NCI-H2227 (cell line): ENCODE measurements around the gene TNIK.
"Not testable (repeated sequence)": the region's sequence is repeated elsewhere in the genome, so short reads cannot be mapped to it uniquely, and the experiment has no call there.

Source experiments
- DNase-seq: peaks from one replicate; lab custom pipeline; 2025; ENCODE audit not compliant: unreplicated experiment; lab: John Stamatoyannopoulos, UW

Gene TNIK

GRCh38 chr3:171470714-171471227 lies 10.6 kb upstream of the TNIK start:
- DNase-seq = no peak

DNA sequence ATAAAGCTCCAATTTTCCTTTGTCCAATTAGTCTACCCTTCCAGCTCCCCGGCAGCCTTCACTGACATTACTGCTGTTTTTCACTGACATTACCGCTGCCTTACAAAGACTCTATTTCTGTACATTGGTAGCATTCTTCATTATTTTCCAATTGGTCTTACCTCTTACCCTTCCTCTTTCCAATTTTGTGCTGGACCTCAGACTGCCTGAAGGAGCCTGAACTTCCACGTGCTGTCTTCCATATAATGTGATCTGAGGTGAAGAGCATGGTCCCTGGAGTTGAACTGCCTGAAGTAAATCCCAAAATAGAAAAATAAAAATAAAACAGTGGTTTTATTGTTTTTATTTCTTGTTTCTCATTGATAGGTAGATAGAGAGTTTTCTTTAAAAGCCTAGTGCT lies 9.2 kb upstream of the TNIK start:
- DNase-seq = no peak

GRCh38 chr3:171468296-171468906 lies 8.2 kb upstream of the TNIK start:
- DNase-seq = no peak

- no peak for DNase-seq
These were observed 5.6 kb upstream of the TNIK start for GRCh38 chr3:171465763-171466162.

GRCh38 chr3:171464462-171464861 lies 4.3 kb upstream of the TNIK start:
- no peak for DNase-seq

GRCh38 chr3:171462224-171462623 lies 2.0 kb upstream of the TNIK start:
- DNase-seq = no peak

DNA sequence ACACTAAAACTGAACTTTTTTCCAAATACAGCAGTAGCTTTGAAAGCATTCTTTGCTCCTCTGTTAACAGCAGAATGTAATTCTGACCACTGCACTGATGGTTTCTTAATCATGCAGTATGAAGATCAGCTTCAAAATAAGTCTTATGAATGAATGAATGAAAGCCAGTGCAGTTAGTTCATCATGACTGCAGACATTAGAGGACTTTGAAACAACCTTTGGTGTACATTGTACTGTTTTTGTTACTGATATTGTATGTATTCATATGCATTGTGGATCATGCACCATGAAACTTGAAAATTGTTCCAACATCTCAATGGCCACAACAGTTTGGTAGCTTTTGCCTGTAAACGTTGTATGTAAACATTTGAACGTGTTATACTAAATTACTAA lies 1.3 kb upstream of the TNIK start:
- DNase-seq = no peak

GRCh38 chr3:171460725-171461524 lies 720 bp upstream of the TNIK start:
- DNase-seq = peak; percentile 84

DNA sequence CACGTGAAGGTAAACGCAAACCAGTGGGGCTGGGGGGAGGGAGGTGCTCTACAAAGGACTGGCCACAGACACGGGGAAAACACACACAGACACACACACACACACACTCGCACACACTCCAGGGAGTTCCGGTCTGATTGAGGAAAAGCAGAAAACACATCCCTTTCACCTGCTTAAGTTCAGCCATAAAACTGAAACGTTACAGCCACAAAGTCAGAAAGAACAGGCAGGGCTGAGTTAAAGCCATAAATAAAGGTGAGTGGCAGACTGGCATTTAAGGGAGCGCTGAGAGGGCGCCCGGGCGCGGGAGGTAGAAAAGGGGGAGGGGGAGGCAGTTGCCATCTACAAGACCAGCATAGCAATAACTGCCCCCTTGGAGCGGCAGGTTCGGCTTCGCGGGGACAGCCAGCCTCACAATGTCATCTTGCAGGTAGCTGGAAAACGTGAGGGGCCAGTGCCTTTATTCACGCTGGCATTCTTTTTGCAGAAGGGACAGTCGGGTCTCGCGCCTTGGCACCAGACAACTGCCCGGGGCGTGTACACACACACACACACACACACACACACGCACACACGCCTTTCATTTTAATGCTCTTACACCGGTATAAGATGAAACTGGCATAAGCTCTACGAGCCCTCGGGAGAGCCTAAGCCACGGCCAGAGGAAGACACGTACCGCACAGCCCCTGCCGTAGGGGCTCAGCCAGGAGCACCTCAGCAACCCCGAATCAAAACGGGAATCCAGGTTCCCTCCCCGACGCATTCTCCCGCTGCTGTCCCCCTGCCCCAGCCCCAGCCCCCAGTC lies 866 bp downstream of the TNIK start:
- DNase-seq = peak; percentile 57

DNA sequence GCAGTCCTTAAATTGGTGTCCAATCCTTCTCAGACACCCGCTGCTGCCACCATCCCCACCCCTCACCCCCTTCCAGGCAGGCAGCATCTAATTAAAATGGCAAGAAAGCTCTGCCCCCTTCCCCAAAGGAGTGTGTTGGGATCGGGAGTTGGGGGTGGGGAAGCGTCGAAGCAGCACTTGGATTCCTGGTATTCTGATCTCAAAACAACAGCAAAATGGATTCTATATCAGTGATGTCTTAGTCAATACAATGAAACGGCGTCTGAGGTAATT lies 1.4 kb downstream of the TNIK start:
- DNase-seq = peak; percentile 57

- no peak for DNase-seq
These were observed 1.9 kb downstream of the TNIK start for GRCh38 chr3:171458071-171458863.

DNA sequence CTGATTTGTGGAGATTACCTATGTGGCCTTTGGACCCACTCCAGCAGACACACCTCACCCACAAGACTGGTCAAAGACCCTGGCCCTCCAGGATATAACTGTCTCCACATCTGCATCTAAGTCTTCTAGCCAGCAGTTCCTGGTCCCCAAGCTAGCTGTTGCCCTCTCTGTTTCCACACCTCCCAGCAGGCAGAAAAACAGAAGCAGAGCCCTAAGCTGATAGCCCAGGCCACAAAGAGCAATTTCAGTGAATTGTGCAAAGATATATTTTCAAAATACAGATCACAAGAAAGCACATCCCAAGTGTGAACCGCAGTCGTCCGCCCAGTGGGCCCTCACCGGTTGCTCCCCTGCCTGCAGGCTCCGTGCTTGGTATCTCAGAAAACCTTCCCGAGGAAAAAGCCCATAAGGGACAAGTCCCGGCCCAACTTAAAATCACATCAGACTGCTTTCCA lies 2.6 kb downstream of the TNIK start:
- no peak for DNase-seq

DNA sequence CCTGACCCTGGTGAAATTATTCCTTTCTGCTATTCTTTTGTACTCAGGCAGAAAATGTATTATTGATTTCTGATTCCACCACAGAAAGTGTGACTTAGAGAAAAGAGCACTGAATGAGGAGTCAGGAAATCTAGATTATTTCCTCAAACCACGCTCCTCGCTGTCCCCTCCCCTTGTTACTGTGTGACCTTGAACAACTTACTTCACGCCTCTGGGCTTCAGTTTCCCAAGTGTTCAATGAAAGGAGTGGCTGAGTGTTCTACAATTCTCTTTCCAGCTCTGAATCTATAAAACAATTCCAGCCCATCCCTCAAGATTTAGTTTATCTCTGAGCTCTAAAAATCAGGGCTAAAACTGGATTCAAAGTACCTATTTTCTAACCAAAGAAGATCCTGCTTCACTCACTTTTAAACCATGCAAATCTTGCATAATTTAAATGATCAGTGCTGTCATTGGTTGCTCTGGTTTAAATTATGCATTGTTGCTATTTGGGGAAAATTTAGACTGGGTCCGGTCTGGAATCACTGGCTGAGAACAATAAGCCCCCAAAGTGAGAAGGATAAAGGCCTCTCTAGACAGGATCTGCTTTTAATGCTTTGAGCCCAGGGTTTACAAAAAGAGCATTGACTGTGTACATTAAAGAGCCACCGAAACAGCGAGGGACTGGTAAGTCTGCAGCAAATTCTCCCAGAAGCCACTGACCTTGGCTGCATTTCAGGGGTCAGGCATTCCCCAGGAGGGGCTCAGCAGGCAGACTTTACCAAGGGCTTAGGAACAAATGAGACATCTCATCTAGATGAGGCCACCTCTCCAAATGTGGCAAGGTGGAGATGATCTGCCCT lies 3.2 kb downstream of the TNIK start:
- no peak for DNase-seq

- no peak for DNase-seq
These were observed 4.3 kb downstream of the TNIK start for GRCh38 chr3:171455603-171456550.

GRCh38 chr3:171454041-171454440 lies 6.2 kb downstream of the TNIK start:
- DNase-seq = no peak

GRCh38 chr3:171453180-171453886 lies 6.9 kb downstream of the TNIK start:
- no peak for DNase-seq

DNA sequence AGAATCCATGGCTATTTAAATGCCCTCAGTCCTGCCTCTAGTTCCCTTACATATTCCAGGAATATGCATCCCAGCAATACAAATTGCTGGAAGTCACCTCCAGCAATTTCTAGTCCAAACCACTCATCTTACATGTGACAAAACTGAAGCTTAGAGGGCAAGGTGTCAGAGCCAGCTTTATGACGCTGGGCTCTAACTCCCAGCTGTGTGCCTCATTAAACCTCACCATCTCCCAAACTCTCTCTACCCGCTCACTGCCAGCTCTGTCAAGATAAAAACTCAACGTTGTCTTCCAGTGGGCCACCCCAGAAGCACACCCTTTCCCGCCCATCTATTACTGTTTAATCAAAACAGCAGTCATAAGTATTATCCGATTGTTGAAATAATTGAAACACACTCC lies 7.9 kb downstream of the TNIK start:
- no peak for DNase-seq

DNA sequence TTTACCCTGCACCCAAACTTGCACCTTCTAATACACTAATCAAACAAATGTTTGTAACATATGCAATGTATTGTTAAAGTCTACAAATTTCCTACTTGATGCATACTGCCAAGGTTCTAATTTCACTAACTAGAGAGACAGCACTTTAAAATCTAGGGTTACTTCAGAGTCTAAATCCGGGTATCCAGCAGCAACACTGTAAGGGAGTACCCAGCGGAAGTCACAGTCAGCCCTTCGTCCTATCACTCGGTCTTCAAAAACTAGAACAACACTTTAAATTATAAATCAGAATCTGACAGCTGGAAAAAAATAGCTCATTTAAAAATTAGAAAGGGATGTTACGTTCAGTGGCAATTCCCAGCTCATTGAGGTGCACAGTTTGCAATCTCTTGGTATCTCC lies 8.3 kb downstream of the TNIK start:
- DNase-seq = no peak

DNA sequence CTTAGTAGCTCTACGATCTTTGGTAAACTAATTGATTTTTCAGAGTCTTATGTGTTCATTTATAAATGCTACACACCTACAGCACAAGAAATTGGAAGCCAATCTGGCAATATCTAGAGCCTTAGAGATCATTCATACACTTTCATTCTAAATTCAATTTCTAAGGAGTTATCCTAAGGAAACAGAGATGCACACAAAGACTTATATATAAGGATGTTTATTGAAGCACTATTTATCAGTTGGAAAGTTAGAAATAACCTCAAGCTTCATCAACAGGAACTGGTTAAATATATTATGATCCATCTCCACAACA lies 12.7 kb downstream of the TNIK start:
- DNase-seq = not testable (repeated sequence)
